ENCODE results near the gene ERBIN.

GRCh38 chr5:65986796-65987195 is 60.4 kb downstream of the ERBIN start:
- TF ChIP-seq CTCF (IDR thresholded peaks at IDR 0.05) (no peak), POLR2A (IDR thresholded peaks at IDR 0.05) (no peak)
